Endodermal cell (in vitro differentiated cells): ENCODE results near the gene PRKCD. TPM values are rescaled to one million over a fixed set of nuclear protein-coding genes. Genes with fewer than 3 reads are reported as not detected.

Experiments used
- DNase-seq: peaks from one replicate; pipeline ENCODE4 v3.0.0-alpha.2; 2017
- H3K27ac ChIP-seq: 2 replicates; pipeline ENCODE4 v1.5.1; 2013; ENCODE audit warnings: mild to moderate bottlenecking, low read depth, low read length, moderate library complexity
- H3K27me3 ChIP-seq: 2 replicates; pipeline ENCODE4 v1.6.1; 2013; ENCODE audit warnings: mild to moderate bottlenecking, low read length, moderate library complexity; ENCODE audit not compliant: insufficient read depth, control insufficient read depth, poor library complexity, severe bottlenecking
- H3K36me3 ChIP-seq: 2 replicates; pipeline ENCODE4 v1.7.0; 2013; ENCODE audit warnings: mild to moderate bottlenecking, low read length, moderate library complexity; ENCODE audit not compliant: control insufficient read depth, insufficient read depth
- H3K4me1 ChIP-seq: one replicate; pipeline ENCODE4 v1.7.0; 2013; ENCODE audit warnings: low read length; ENCODE audit not compliant: control insufficient read depth, insufficient read depth
- H3K4me3 ChIP-seq: 2 replicates; pipeline ENCODE4 v1.5.1; 2013; ENCODE audit warnings: mild to moderate bottlenecking, low read length, moderate library complexity
- H3K9ac ChIP-seq: 2 replicates; pipeline ENCODE4 v1.6.1; 2013; ENCODE audit warnings: mild to moderate bottlenecking, low read length, moderate library complexity; ENCODE audit not compliant: poor library complexity, severe bottlenecking; ENCODE audit errors: extremely low read depth
- H3K9me3 ChIP-seq: 2 replicates; pipeline ENCODE4 v1.6.1; 2013; ENCODE audit warnings: mild to moderate bottlenecking, low read length, moderate library complexity; ENCODE audit not compliant: control insufficient read depth
- H3K27ac Mint-ChIP-seq: 2 replicates; pipeline ENCODE4 v1.8.0; 2020; ENCODE audit warnings: mixed read lengths
- H3K27me3 Mint-ChIP-seq: 2 replicates; pipeline ENCODE4 v1.8.0; 2021; ENCODE audit warnings: mild to moderate bottlenecking, mixed read lengths; ENCODE audit not compliant: insufficient read depth
- H3K36me3 Mint-ChIP-seq: 2 replicates; pipeline ENCODE4 v1.8.0; 2020; ENCODE audit warnings: low read depth, mixed read lengths
- H3K4me1 Mint-ChIP-seq: 2 replicates; pipeline ENCODE4 v1.8.0; 2020; ENCODE audit warnings: mixed read lengths
- H3K4me3 Mint-ChIP-seq: 2 replicates; pipeline ENCODE4 v1.8.0; 2020; ENCODE audit warnings: mild to moderate bottlenecking, moderate library complexity, mixed read lengths
- H3K9me3 Mint-ChIP-seq: 2 replicates; pipeline ENCODE4 v1.8.0; 2020; ENCODE audit warnings: mild to moderate bottlenecking, mixed read lengths
- WGBS, 2 experiments: methylation state at CpG; one replicate each; pipeline versions ENCODE4 v1.1.5 to v1.1.7; 2013; ENCODE audit warnings: missing lambda C conversion rate in 2 of 2, mixed read lengths in 1 of 2; ENCODE audit not compliant: insufficient coverage in 1 of 2, insufficient read length in 1 of 2; 5-methylcytosine and 5-hydroxymethylcytosine counted together
- total RNA-seq, 2 donors: library from RNA; stranded (reverse); fragmentation: NEBNext Ultra II Directional in 1 of 2; extraction: Animal tissue kit (Norgen Biotek cat#: 25700) in 1 of 2; gene quantifications; 2 replicates in 1 of 2; 3 replicates in 1 of 2; pipeline ENCODE4 v1.2.1, GENCODE V29; 2021
- TF ChIP-seq, protein P1 (sequence below): fragments of 200-600 bp; sonication (generic); conservative IDR thresholded peaks from 2 replicates; pipeline ENCODE4 v1.5.0; 2021; ENCODE audit warnings: antibody characterized with exemption, mild to moderate bottlenecking

Gene PRKCD
- total RNA-seq, 2 donors from 2014 or later: 19.9 to 26.6 TPM

DNA sequence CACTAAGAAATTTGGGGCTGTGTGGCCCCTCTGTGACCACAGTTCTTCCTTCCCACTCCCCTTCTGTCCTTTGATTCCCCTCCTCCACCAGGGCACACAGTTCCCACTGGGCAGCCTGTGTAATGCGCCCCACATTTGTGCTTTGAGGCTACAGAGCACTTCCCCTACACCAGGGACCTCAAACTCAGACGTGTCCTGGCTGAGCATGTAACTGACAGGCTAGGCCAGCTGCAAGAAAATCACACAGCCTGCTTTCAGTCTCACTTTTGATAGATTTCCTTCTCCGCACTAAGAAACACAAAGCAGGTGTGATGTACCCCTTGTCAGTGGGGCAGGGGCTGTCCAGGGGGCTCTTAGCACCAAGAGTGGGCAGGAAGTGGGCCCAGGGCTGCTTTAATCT lies 29.6 kb downstream of the PRKCD start:
- TF ChIP-seq, protein P1, sequence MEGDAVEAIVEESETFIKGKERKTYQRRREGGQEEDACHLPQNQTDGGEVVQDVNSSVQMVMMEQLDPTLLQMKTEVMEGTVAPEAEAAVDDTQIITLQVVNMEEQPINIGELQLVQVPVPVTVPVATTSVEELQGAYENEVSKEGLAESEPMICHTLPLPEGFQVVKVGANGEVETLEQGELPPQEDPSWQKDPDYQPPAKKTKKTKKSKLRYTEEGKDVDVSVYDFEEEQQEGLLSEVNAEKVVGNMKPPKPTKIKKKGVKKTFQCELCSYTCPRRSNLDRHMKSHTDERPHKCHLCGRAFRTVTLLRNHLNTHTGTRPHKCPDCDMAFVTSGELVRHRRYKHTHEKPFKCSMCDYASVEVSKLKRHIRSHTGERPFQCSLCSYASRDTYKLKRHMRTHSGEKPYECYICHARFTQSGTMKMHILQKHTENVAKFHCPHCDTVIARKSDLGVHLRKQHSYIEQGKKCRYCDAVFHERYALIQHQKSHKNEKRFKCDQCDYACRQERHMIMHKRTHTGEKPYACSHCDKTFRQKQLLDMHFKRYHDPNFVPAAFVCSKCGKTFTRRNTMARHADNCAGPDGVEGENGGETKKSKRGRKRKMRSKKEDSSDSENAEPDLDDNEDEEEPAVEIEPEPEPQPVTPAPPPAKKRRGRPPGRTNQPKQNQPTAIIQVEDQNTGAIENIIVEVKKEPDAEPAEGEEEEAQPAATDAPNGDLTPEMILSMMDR: no peak
- no peak overlapping the region for H3K27ac ChIP-seq
- no peak overlapping the region for H3K4me3 Mint-ChIP-seq

DNA sequence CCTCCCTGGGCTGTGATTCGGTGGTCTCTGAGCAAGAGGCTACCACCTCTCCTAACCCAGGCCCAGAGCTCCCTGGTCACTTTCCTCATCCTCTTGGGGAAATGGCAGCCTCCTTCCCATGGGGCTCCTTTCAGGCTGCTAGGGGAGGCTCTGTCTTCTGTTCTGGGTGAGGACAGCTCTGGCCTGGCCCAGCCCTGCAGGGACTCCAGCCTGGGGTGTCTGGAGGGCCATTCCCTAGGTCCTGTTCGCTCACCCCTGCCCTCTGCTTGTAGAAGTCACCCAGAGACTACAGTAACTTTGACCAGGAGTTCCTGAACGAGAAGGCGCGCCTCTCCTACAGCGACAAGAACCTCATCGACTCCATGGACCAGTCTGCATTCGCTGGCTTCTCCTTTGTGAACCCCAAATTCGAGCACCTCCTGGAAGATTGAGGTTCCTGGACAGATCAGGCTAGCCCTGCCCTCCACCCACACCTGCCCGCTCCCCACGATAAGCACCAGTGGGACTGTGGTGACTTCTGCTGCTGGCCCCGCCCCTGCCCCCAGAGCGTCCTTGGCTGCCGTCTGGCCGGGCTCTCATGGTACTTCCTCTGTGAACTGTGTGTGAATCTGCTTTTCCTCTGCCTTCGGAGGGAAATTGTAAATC lies 30.9 kb downstream of the PRKCD start:
- Histone ChIP-seq H3K36me3 (peaks cover 17% of the 10 kb centered on the region), H3K27me3 (no peaks in the 10 kb centered on the region), H3K4me3 (no peak overlapping the region), H3K27ac (no peak overlapping the region), H3K4me1 (peaks cover 5% of the 10 kb centered on the region), H3K9me3 (no peaks in the 10 kb centered on the region), H3K9ac (no peak overlapping the region)
- H3K27me3 Mint-ChIP-seq: no peaks in the 10 kb centered on the region
- H3K4me3 Mint-ChIP-seq: no peak overlapping the region
- DNase-seq: no peak
- no peak overlapping the region for H3K27ac Mint-ChIP-seq
- no peaks in the 10 kb centered on the region for H3K9me3 Mint-ChIP-seq
- peaks cover 1% of the 10 kb centered on the region for H3K4me1 Mint-ChIP-seq
- TF ChIP-seq, protein P1: no peak
- H3K36me3 Mint-ChIP-seq: peaks cover 26% of the 10 kb centered on the region
- WGBS, 2 experiments: 93 to 94% methylated on average over 9 to 15 of the region's 16 CpGs

More for the DNA sequence above, 29.6 kb downstream of the PRKCD start:
- no peak overlapping the region for H3K4me3 ChIP-seq
- H3K9ac ChIP-seq: no peak overlapping the region
- H3K36me3 Mint-ChIP-seq: peaks cover 33% of the 10 kb centered on the region
- DNase-seq: no peak
- no peaks in the 10 kb centered on the region for H3K9me3 Mint-ChIP-seq
- 78 to 100% methylated on average over 2 to 3 of the region's 3 CpGs for WGBS, 2 experiments
- H3K4me1 Mint-ChIP-seq: no peaks in the 10 kb centered on the region
- H3K27me3 ChIP-seq: no peaks in the 10 kb centered on the region
- H3K27ac Mint-ChIP-seq: no peak overlapping the region
- peaks cover 17% of the 10 kb centered on the region for H3K36me3 ChIP-seq
- no peaks in the 10 kb centered on the region for H3K9me3 ChIP-seq
- H3K27me3 Mint-ChIP-seq: no peaks in the 10 kb centered on the region
- H3K4me1 ChIP-seq: no peaks in the 10 kb centered on the region

DNA sequence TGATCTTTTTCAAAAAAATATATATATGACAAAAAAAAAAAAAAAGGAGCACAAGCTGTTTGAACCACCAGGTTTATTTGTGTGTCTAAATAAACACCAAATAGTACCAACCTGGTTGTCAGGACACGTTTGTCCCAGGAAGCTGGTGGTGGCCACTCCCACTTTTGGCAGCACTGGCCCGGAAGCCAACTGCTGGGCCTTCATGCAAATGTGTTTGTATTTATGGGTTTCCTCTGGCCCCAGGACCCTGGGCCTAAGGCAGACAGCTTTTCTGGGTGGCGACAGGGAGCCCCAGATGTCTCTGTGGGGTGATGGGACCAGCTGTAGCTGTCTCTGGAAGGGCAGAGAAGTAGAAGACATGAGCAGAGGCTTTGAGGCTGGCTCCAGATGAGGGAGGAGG lies 31.6 kb downstream of the PRKCD start:
- H3K27me3 ChIP-seq: no peaks in the 10 kb centered on the region
- H3K9ac ChIP-seq: no peak overlapping the region
- no peaks in the 10 kb centered on the region for H3K9me3 Mint-ChIP-seq
- no peak overlapping the region for H3K4me3 ChIP-seq
- DNase-seq: no peak
- no peak overlapping the region for H3K4me3 Mint-ChIP-seq
- H3K9me3 ChIP-seq: no peaks in the 10 kb centered on the region
- peaks cover 4% of the 10 kb centered on the region for H3K4me1 Mint-ChIP-seq
- H3K27ac ChIP-seq: no peak overlapping the region
- H3K27me3 Mint-ChIP-seq: no peaks in the 10 kb centered on the region
- TF ChIP-seq, protein P1: no peak
- H3K27ac Mint-ChIP-seq: no peak overlapping the region
- peaks cover 7% of the 10 kb centered on the region for H3K4me1 ChIP-seq
- 83% methylated on average over 3 of the region's 3 CpGs for WGBS, 2 experiments
- H3K36me3 Mint-ChIP-seq: peaks cover 23% of the 10 kb centered on the region
- H3K36me3 ChIP-seq: peaks cover 14% of the 10 kb centered on the region
